NOMO-1 treated with dmso at 0.1 percent for 144 hours (cell line): ENCODE results near the gene EGFL8.

Source experiments
- DNase-seq: peaks from one replicate; lab custom pipeline; 2025; ENCODE audit not compliant: unreplicated experiment; lab: John Stamatoyannopoulos, UW

Gene EGFL8

GRCh38 chr6:32167154-32167760 lies 2.9 kb downstream of the EGFL8 start:
- no peak for DNase-seq

- no peak for DNase-seq
These were observed 3.4 kb downstream of the EGFL8 start for GRCh38 chr6:32167761-32168262.

- no peak for DNase-seq
These were observed 4.0 kb downstream of the EGFL8 start for GRCh38 chr6:32168350-32168749.

GRCh38 chr6:32168807-32169591 lies 4.6 kb downstream of the EGFL8 start:
- DNase-seq: no peak

GRCh38 chr6:32170294-32170693 lies 5.9 kb downstream of the EGFL8 start:
- no peak for DNase-seq

- no peak for DNase-seq
These were observed 6.8 kb downstream of the EGFL8 start for GRCh38 chr6:32171234-32171633.

GRCh38 chr6:32173051-32173727 lies 8.8 kb downstream of the EGFL8 start:
- no peak for DNase-seq

GRCh38 chr6:32174416-32174815 lies 10.0 kb downstream of the EGFL8 start:
- no peak for DNase-seq

- no peak for DNase-seq
These were observed 10.9 kb downstream of the EGFL8 start for GRCh38 chr6:32175322-32175710.

GRCh38 chr6:32175711-32176475 lies 11.5 kb downstream of the EGFL8 start, which contains the start of gene AGPAT1:
Gene AGPAT1 (minus strand): TSS chr6:32176084. CDS start chr6:32171496, 4,588 bp downstream.
- DNase-seq: peak; percentile 95

- no peak for DNase-seq
These were observed 12.2 kb downstream of the EGFL8 start for GRCh38 chr6:32176476-32177182.

GRCh38 chr6:32177183-32177787 lies 12.9 kb downstream of the EGFL8 start:
- no peak for DNase-seq

GRCh38 chr6:32177788-32178546 lies 13.6 kb downstream of the EGFL8 start, which contains the start of gene RNF5:
Gene RNF5 (plus strand): TSS chr6:32178405. CDS start chr6:32178512, 107 bp downstream.
- peak; percentile 100 for DNase-seq

- no peak for DNase-seq
These were observed 14.4 kb downstream of the EGFL8 start for GRCh38 chr6:32178547-32179440.

- no peak for DNase-seq
These were observed 15.5 kb downstream of the EGFL8 start for GRCh38 chr6:32179766-32180405.

GRCh38 chr6:32181148-32181702 lies 16.8 kb downstream of the EGFL8 start:
- no peak for DNase-seq

- no peak for DNase-seq
These were observed 17.6 kb downstream of the EGFL8 start for GRCh38 chr6:32181915-32182529.
